GM19328 (cell line): ENCODE results near the gene VAMP7.
"Not testable (repeated sequence)": the region's sequence is repeated elsewhere in the genome, so short reads cannot be mapped to it uniquely, and the experiment has no call there.

Experiments
- ATAC-seq: cut with Tn5 transposase; IDR thresholded peaks from one replicate; pipeline ENCODE4 v1.9.1; 2021; ENCODE audit warnings: mild to moderate bottlenecking, moderate library complexity; ENCODE audit not compliant: unreplicated experiment

The VAMP7 gene

DNA sequence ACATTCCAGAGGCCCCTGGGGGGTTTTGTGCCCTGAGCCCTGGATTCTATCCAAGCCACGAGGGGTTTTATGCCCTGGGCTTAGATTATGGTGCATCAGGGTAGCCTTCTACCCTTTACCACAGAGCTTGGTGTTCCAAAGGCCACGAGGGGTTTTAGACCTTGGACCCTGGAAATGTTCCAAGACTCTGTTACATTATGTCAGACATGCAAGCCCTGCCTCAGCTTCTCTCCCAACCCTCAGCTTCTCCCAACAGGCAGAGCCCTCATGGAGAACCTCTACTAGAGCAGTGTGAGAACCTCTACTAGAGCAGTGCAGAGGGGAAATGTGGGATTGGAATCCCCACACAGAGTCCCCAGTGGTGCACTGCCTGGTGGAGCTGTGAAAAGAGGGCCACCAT is 105.8 kb downstream of the VAMP7 start:
- ATAC-seq, result not testable (repeated sequence)

DNA sequence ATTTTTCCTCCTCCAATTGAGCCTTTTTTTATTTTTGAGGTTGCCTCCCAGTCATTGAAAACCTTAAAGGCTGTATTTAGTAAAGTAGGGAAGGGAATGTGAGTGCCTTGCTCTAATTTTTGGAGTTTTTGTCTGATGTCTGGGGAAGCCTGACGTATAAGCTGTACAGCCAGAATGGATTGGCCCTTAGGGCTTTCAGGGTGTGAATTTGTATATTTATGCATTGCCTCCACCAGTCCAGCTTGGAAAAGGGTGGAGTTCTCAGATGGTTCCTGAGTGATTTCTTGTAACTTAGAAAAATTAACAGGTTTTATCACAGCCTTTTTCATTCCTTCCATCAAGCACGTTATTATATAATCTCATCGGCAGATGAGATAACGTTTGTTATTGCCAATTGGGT is 107.7 kb downstream of the VAMP7 start:
- ATAC-seq, result no peak
